ENCODE results near the gene ANKRD63.

- no peak for TF ChIP-seq EZH2 (optimal IDR thresholded peaks at IDR 0.05; ENCODE audit: low read depth, low read length)
- TF ChIP-seq, protein P1, sequence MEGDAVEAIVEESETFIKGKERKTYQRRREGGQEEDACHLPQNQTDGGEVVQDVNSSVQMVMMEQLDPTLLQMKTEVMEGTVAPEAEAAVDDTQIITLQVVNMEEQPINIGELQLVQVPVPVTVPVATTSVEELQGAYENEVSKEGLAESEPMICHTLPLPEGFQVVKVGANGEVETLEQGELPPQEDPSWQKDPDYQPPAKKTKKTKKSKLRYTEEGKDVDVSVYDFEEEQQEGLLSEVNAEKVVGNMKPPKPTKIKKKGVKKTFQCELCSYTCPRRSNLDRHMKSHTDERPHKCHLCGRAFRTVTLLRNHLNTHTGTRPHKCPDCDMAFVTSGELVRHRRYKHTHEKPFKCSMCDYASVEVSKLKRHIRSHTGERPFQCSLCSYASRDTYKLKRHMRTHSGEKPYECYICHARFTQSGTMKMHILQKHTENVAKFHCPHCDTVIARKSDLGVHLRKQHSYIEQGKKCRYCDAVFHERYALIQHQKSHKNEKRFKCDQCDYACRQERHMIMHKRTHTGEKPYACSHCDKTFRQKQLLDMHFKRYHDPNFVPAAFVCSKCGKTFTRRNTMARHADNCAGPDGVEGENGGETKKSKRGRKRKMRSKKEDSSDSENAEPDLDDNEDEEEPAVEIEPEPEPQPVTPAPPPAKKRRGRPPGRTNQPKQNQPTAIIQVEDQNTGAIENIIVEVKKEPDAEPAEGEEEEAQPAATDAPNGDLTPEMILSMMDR (IDR thresholded peaks at IDR 0.05; ENCODE audit: low read length), result no peak
Measured at GRCh38 chr15:40306371-40306770, 23.5 kb upstream of the ANKRD63 start.
